Measurements from ENCODE around the gene SEL1L3.

SEL1L3 gene

GRCh38 chr4:25703731-25704388, 158.9 kb downstream of the SEL1L3 start:
- Histone ChIP-seq H3K36me3 (ENCODE audit: low read length) (no peaks in the 10 kb centered on the region), H3K9me3 (ENCODE audit: insufficient read depth, low read length) (no peaks in the 10 kb centered on the region), H3K9ac (ENCODE audit: low read length) (no peak overlapping the region), H3K27ac (ENCODE audit: low read depth, low read length) (no peak overlapping the region), H3K9me2 (replicated peaks; ENCODE audit: insufficient read depth, low read length) (no peaks in the 10 kb centered on the region), H3K27me3 (ENCODE audit: low read length) (no peaks in the 10 kb centered on the region), H3K4me3 (ENCODE audit: insufficient read depth, low read length, poor library complexity, severe bottlenecking) (no peak overlapping the region), H3K4me2 (ENCODE audit: low read depth, low read length, poor library complexity, severe bottlenecking) (no peak overlapping the region), H3F3A (ENCODE audit: insufficient read depth) (no peaks in the 10 kb centered on the region), H3K79me2 (ENCODE audit: insufficient read depth, low read length) (no peaks in the 10 kb centered on the region), H2AFZ (ENCODE audit: low read depth, low read length, severe bottlenecking) (no peak overlapping the region), H4K20me1 (ENCODE audit: low read depth, low read length) (no peaks in the 10 kb centered on the region)
- TF ChIP-seq, protein P1, sequence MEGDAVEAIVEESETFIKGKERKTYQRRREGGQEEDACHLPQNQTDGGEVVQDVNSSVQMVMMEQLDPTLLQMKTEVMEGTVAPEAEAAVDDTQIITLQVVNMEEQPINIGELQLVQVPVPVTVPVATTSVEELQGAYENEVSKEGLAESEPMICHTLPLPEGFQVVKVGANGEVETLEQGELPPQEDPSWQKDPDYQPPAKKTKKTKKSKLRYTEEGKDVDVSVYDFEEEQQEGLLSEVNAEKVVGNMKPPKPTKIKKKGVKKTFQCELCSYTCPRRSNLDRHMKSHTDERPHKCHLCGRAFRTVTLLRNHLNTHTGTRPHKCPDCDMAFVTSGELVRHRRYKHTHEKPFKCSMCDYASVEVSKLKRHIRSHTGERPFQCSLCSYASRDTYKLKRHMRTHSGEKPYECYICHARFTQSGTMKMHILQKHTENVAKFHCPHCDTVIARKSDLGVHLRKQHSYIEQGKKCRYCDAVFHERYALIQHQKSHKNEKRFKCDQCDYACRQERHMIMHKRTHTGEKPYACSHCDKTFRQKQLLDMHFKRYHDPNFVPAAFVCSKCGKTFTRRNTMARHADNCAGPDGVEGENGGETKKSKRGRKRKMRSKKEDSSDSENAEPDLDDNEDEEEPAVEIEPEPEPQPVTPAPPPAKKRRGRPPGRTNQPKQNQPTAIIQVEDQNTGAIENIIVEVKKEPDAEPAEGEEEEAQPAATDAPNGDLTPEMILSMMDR (IDR thresholded peaks at IDR 0.05; ENCODE audit: insufficient read depth, low read length, poor library complexity, severe bottlenecking) = no peak
- TF ChIP-seq EZH2phosphoT487 (conservative IDR thresholded peaks at IDR 0.05; ENCODE audit: low read length) = no peak

- no peaks in the 10 kb centered on the region for H4K20me1 ChIP-seq (ENCODE audit: low read depth, low read length)
- H3K4me2 ChIP-seq (ENCODE audit: low read depth, low read length, poor library complexity, severe bottlenecking) = no peak overlapping the region
- no peaks in the 10 kb centered on the region for H3K27me3 ChIP-seq (ENCODE audit: low read length)
- no peak overlapping the region for H3K4me3 ChIP-seq (ENCODE audit: insufficient read depth, low read length, poor library complexity, severe bottlenecking)
- no peak overlapping the region for H2AFZ ChIP-seq (ENCODE audit: low read depth, low read length, severe bottlenecking)
- no peaks in the 10 kb centered on the region for H3K36me3 ChIP-seq (ENCODE audit: low read length)
- H3F3A ChIP-seq (ENCODE audit: insufficient read depth) = no peaks in the 10 kb centered on the region
- TF ChIP-seq EZH2phosphoT487 (conservative IDR thresholded peaks at IDR 0.05; ENCODE audit: low read length) = no peak
- TF ChIP-seq, protein P1 (IDR thresholded peaks at IDR 0.05; ENCODE audit: insufficient read depth, low read length, poor library complexity, severe bottlenecking) = no peak
- no peak overlapping the region for H3K9ac ChIP-seq (ENCODE audit: low read length)
- H3K9me2 ChIP-seq (replicated peaks; ENCODE audit: insufficient read depth, low read length) = no peaks in the 10 kb centered on the region
- H3K27ac ChIP-seq (ENCODE audit: low read depth, low read length) = no peak overlapping the region
- no peaks in the 10 kb centered on the region for H3K9me3 ChIP-seq (ENCODE audit: insufficient read depth, low read length)
- H3K79me2 ChIP-seq (ENCODE audit: insufficient read depth, low read length) = no peaks in the 10 kb centered on the region
Measured at GRCh38 chr4:25702848-25703247, 159.9 kb downstream of the SEL1L3 start.

DNA sequence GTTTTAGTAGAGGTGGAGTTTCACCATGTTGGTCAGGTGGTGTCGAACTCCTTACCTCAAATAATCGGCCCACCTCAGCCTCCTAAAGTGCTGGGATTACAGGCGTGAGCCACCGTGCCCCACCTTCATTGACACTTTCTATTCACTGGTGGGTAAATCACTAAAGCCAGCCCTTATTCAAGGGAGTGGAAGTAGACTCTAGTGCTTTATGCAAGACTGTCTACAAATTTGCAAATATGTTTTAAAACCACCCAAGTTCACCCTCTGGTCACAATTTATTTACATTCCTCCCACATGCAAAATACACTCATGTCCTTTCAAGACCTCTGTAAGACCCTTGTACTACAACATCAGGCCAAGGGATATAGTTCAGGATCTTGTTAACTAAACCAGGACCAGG, 162.1 kb downstream of the SEL1L3 start:
- H3K4me2 ChIP-seq (ENCODE audit: low read depth, low read length, poor library complexity, severe bottlenecking) = no peak overlapping the region
- no peaks in the 10 kb centered on the region for H3K79me2 ChIP-seq (ENCODE audit: insufficient read depth, low read length)
- H3K4me3 ChIP-seq (ENCODE audit: insufficient read depth, low read length, poor library complexity, severe bottlenecking) = no peak overlapping the region
- H3K9me2 ChIP-seq (replicated peaks; ENCODE audit: insufficient read depth, low read length) = no peaks in the 10 kb centered on the region
- H3K36me3 ChIP-seq (ENCODE audit: low read length) = no peaks in the 10 kb centered on the region
- no peak overlapping the region for H2AFZ ChIP-seq (ENCODE audit: low read depth, low read length, severe bottlenecking)
- no peaks in the 10 kb centered on the region for H3F3A ChIP-seq (ENCODE audit: insufficient read depth)
- no peak overlapping the region for H3K9ac ChIP-seq (ENCODE audit: low read length)
- no peaks in the 10 kb centered on the region for H4K20me1 ChIP-seq (ENCODE audit: low read depth, low read length)
- H3K27ac ChIP-seq (ENCODE audit: low read depth, low read length) = no peak overlapping the region
- H3K9me3 ChIP-seq (ENCODE audit: insufficient read depth, low read length) = no peaks in the 10 kb centered on the region
- no peaks in the 10 kb centered on the region for H3K27me3 ChIP-seq (ENCODE audit: low read length)
- TF ChIP-seq, protein P1 (IDR thresholded peaks at IDR 0.05; ENCODE audit: insufficient read depth, low read length, poor library complexity, severe bottlenecking) = no peak
- TF ChIP-seq EZH2phosphoT487 (conservative IDR thresholded peaks at IDR 0.05; ENCODE audit: low read length) = no peak

All from SU-DHL-6 (cell line).